ENCODE data around the gene HSPB7.

- TF ChIP-seq POLR2A (IDR thresholded peaks at IDR 0.05; ENCODE audit: low read length) (no peak), GATA1 (IDR thresholded peaks at IDR 0.05; ENCODE audit: low read depth, low read length) (no peak)
These were observed 4.5 kb downstream of the HSPB7 start for GRCh38 chr1:16013220-16013907.
